ENCODE results near the gene TRAF4. TPM values are rescaled to one million over a fixed set of nuclear protein-coding genes. Genes with fewer than 3 reads are reported as not detected.

The TRAF4 gene
- total RNA-seq, 2 donors from 2014 or later = 108 to 145 TPM

DNA sequence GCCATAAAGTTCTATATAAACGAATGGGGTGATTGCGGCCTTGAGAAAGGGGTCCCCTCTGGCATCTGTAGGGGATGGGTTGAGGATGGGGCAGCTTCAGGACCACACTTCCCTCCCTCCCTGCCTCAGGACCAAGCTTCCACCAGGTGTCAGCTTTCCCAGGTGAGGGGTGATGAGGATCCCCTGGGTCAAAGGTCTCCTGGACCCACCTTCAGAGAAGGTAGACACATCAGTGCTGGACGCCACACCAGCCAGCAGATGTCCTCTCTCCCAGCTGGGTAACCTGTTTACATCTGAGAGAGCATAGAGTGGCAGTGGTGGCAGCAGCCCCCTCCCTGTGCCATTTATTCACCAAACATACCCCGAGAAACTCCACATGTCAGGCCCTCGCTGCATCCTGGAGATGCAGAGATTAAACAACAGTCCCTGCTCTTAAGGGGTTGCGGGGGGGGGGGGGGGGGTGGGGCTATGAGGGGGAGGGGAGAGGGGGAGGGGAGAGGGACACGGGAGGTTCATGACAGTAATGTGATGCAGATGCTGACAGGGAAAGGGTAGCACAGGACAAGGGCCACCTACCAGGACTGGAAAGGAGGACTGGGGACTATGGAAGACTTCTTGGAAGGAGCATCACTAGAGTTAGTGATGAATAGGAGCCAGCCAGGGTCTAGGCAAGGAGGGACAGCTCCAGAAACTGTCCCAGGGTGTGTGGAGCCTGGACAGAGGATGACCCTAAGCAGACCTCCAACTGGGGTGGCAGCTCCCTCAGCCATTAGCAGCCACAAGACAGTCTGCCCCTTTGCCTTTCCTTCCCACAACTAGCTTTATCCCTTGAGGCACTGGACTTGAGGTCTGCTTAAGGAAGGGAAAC is 37.1 kb upstream of the TRAF4 start:
- no peak overlapping the region for H3K27ac Mint-ChIP-seq
- H3K27me3 Mint-ChIP-seq (ENCODE audit: low read depth) = no peaks in the 10 kb centered on the region
- no peaks in the 10 kb centered on the region for H3K9me3 Mint-ChIP-seq
- ATAC-seq (replicated peaks in 1 of 2) (no peak), DNase-seq (no peak)
- H3K4me1 Mint-ChIP-seq (ENCODE audit: low read depth) = peaks cover 10% of the 10 kb centered on the region
- H3K4me3 Mint-ChIP-seq = no peak overlapping the region
- H3K36me3 Mint-ChIP-seq (ENCODE audit: insufficient read depth in 2 of 2) = peaks cover 4 to 19% of the 10 kb centered on the region in 2 donors

DNA sequence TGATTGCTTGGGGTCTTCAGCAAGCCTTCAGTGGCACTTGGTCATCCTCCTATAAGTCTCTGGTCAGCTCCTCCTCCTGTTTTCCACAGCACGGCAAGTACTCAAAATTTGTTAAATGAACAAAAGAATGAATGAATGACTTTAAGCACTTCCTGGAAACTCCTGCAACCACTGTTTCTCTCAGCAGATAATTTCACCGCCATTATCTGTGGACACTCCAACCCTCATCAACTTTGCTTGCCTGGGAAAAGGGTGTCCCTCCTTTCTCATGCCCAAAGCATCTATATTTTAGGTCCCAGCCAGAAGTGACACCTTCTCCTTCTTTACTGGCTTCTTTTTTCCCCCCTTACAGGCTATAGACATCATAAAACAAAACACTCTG is 36.5 kb upstream of the TRAF4 start:
- no peak for DNase-seq
- peaks cover 4 to 16% of the 10 kb centered on the region in 2 donors for H3K36me3 Mint-ChIP-seq (ENCODE audit: insufficient read depth in 2 of 2)
- peaks cover 16% of the 10 kb centered on the region for H3K4me1 Mint-ChIP-seq (ENCODE audit: low read depth)
- H3K27me3 Mint-ChIP-seq (ENCODE audit: low read depth) = no peaks in the 10 kb centered on the region
- ATAC-seq (replicated peaks in 1 of 2) = no peak
- H3K9me3 Mint-ChIP-seq = no peaks in the 10 kb centered on the region
- H3K27ac Mint-ChIP-seq = no peak overlapping the region
- no peak overlapping the region for H3K4me3 Mint-ChIP-seq

DNA sequence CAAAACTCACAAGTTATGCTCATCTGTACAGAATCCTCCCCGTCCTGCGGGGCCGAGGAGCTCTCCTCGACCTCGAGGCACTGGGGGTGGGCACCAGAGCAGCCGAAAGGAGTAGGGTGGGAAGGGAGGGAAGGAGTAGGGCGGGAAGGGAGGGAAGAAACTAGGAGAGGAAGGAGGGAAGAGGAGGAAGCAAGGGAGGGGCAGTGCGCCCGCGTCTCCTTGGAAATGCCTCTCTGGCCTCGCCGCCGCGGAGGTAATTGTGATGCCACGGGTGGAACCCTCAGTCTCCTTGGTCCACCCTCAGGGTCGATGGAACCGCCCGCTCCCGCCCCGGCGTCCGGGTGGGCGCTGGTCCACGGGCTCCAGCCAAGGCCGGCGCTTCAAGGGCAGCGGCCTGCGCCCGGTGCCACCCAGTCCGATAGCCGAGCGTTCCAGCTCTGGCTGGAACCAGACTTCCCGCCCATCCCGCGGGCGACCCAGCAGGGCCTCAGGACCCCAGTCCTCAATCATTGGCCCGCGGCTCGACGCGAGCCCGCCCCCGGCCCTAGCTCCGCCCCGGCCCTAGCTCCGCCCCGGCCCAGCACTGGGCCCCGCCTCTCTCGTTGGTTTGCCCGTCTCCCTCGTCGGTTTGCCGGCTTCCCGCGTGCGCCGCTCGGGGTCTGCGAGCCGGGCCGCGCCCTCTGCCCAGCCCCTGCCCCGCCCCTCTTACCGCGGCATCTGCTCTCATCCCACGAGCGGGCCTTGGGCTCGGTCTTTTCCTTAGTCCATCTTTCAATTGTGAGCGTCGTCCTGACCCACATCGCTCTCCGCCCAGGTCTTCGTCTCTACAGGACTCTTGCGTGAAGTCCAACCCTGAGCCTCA is 32.7 kb upstream of the TRAF4 start:
- peak overlapping the region; percentile 94 to 96 for H3K4me3 Mint-ChIP-seq
- H3K36me3 Mint-ChIP-seq (ENCODE audit: insufficient read depth in 2 of 2) = peaks cover 2% of the 10 kb centered on the region in 2 donors
- ATAC-seq (replicated peaks in 1 of 2) (peak; percentile 91), DNase-seq (peak; percentile 93 to 96)
- peaks cover 23% of the 10 kb centered on the region for H3K4me1 Mint-ChIP-seq (ENCODE audit: low read depth)
- H3K9me3 Mint-ChIP-seq = no peaks in the 10 kb centered on the region
- H3K27ac Mint-ChIP-seq = peak overlapping the region; percentile 91
- H3K27me3 Mint-ChIP-seq (ENCODE audit: low read depth) = no peaks in the 10 kb centered on the region

DNA sequence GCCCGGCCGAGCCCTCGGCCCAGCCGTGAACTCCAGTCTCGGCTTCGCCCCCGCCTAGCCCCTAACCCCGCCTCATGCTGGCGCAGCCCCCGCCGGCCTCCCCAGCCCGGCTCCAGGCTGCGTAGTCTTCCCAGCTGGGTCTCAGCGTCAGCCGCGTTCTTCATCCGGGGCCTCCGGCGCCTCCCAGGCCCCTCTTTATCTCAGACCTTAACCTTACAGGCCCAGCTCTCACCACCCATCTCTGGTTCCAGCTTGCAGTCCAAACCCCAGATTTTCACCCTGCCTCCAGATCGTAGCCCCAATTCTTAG is 32.1 kb upstream of the TRAF4 start, which contains the start of gene PROCA1:
Gene PROCA1, minus strand, starts transcription at position 166 of the 309 bp plus-strand sequence. CDS start 228 bp downstream, outside the sequence.
- peak within 1 kb of the TSS; percentile 94 to 96 for H3K4me3 Mint-ChIP-seq
- ATAC-seq (replicated peaks in 1 of 2) = peak; percentile 34 to 38
- H3K27ac Mint-ChIP-seq = peak within 1 kb of the TSS; percentile 91
- DNase-seq = peak in 1 of 2 donors; percentile 44
- no peaks in the 10 kb centered on the region for H3K27me3 Mint-ChIP-seq (ENCODE audit: low read depth)
- H3K36me3 Mint-ChIP-seq (ENCODE audit: insufficient read depth in 2 of 2) = peaks cover 2% of the 10 kb centered on the region in 2 donors
- H3K4me1 Mint-ChIP-seq (ENCODE audit: low read depth) = peaks cover 23% of the 10 kb centered on the region
- H3K9me3 Mint-ChIP-seq = no peaks in the 10 kb centered on the region

DNA sequence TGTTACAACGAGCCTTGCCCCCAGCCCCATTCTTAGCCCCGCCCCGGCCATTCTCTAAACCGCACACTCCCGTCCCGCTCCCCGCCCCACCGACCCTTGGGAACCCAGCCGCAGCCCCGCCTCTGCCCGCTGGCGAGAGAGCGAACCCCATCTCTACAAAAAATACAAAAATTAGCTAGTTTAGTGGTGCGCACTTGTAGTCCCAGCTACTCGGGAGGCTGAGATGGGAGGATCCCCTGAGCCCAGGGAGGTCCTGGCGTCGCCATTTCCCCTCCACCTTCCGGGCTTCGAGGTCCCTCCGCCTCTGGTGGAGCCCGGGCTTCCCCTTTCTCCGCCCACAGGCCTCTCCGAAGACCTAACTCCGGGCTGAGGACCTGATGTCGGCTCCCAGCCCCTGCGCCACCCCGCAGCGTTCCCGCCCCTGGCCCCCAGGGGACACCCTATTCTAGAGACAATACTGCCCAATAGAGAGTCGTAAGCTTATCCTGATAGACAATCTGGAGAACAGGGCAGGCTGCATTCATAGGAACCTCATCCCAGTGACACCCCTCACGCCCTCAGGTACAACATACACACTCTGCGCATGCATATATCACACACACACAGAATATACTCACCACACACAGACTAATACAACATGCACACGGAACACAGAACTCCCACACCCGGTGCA is 31.6 kb upstream of the TRAF4 start:
- H3K9me3 Mint-ChIP-seq = no peaks in the 10 kb centered on the region

DNA sequence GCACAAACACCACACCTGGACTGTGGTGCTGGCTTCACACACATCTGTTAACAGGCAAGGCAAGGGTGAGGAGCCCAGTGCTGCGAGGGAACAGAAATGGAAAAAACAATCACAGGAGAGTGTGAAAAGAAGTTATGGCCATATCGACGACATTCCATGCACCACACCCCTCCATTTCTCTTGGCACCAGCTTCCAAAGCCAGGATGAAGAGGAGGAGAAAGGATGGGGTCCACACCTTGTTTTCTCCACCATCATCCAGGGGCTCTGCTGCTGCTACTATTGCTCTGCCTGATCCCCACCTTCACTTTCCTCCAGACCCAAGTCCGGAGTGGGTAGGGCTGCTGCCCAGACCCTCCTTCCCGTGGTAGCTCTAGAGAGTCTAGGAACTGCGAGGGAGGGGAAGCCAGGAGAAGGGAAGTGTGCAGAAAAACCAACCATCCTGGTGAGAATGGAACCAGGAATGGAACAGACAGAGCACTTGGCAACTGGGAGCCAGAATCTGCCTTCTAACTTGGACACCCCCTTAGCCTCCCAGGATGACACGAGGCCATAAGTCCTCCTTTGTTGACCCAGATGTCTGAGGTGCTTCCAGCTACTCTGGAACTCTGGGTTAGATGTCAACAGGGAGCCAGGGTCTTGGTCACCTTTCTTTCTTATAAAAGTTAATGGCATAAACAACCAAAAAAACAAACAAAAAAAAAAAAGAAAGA is 31.0 kb upstream of the TRAF4 start:
- Mint-ChIP-seq H3K27me3 (ENCODE audit: low read depth) (no peaks in the 10 kb centered on the region), H3K36me3 (ENCODE audit: insufficient read depth in 2 of 2) (peaks cover 0 to 2% of the 10 kb centered on the region in 2 donors), H3K4me3 (peak overlapping the region; percentile 94 to 96), H3K4me1 (ENCODE audit: low read depth) (peaks cover 24% of the 10 kb centered on the region), H3K27ac (no peak overlapping the region), H3K9me3 (no peaks in the 10 kb centered on the region)
- ATAC-seq (replicated peaks in 1 of 2) (no peak), DNase-seq (no peak)

More for the DNA sequence above, 31.6 kb upstream of the TRAF4 start:
- Mint-ChIP-seq H3K36me3 (ENCODE audit: insufficient read depth in 2 of 2) (peaks cover 2% of the 10 kb centered on the region in 2 donors), H3K27me3 (ENCODE audit: low read depth) (no peaks in the 10 kb centered on the region), H3K4me1 (ENCODE audit: low read depth) (peaks cover 23% of the 10 kb centered on the region), H3K27ac (peak overlapping the region; percentile 91), H3K4me3 (peak overlapping the region; percentile 94 to 96)
- DNase-seq (peak; percentile 75 to 81), ATAC-seq (replicated peaks in 1 of 2) (peak; percentile 44 to 47)

DNA sequence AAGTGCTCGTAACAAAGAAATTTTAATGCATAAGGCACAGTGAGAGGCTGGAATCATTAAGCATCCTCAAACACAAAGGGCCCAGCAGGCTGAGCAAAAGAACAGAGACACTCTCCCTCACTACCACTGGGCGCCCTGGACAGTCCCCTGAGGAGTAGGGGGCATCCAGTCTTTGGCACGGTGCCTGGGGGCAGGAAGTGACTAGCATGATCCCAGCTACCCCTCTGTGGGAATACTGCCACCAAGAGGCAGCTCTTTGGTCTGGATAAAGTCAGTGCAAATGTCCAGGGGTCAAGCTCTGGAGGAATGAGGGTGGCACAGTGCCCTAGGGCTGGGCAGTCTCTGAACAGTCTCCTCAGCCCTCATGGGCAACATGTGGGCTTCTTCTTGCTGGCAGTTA is 29.5 kb upstream of the TRAF4 start:
- Mint-ChIP-seq H3K4me1 (ENCODE audit: low read depth) (peaks cover 36% of the 10 kb centered on the region), H3K27ac (no peak overlapping the region), H3K27me3 (ENCODE audit: low read depth) (peaks cover 6% of the 10 kb centered on the region), H3K36me3 (ENCODE audit: insufficient read depth in 2 of 2) (no peaks in the 10 kb centered on the region), H3K9me3 (no peaks in the 10 kb centered on the region), H3K4me3 (no peak overlapping the region)
- DNase-seq (no peak), ATAC-seq (replicated peaks in 1 of 2) (no peak)

DNA sequence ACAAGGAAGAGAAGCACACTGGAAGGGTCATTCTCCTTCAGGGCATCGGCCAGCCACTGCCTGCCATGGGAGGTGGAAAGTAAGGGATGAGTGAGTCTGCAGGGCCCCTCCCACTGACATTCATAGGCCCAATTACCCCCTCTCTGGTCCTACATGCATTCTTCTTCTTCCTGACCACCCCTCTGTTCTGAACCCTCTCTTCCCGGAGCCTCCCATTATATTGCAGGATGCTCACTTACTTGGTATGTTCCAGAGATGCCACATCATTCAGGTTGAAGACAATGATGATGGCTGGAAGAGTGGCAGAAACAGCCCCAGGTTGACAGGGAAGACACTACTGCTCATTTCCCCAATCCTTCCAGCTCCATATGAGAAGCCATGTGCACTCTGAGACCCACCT is 28.6 kb upstream of the TRAF4 start:
- H3K27me3 Mint-ChIP-seq (ENCODE audit: low read depth) = peaks cover 6% of the 10 kb centered on the region
- peaks cover 4 to 5% of the 10 kb centered on the region in 2 donors for H3K36me3 Mint-ChIP-seq (ENCODE audit: insufficient read depth in 2 of 2)
- H3K4me1 Mint-ChIP-seq (ENCODE audit: low read depth) = peaks cover 39% of the 10 kb centered on the region
- H3K9me3 Mint-ChIP-seq = no peaks in the 10 kb centered on the region
- no peak overlapping the region for H3K4me3 Mint-ChIP-seq
- no peak overlapping the region for H3K27ac Mint-ChIP-seq
- DNase-seq (no peak), ATAC-seq (replicated peaks in 1 of 2) (no peak)

DNA sequence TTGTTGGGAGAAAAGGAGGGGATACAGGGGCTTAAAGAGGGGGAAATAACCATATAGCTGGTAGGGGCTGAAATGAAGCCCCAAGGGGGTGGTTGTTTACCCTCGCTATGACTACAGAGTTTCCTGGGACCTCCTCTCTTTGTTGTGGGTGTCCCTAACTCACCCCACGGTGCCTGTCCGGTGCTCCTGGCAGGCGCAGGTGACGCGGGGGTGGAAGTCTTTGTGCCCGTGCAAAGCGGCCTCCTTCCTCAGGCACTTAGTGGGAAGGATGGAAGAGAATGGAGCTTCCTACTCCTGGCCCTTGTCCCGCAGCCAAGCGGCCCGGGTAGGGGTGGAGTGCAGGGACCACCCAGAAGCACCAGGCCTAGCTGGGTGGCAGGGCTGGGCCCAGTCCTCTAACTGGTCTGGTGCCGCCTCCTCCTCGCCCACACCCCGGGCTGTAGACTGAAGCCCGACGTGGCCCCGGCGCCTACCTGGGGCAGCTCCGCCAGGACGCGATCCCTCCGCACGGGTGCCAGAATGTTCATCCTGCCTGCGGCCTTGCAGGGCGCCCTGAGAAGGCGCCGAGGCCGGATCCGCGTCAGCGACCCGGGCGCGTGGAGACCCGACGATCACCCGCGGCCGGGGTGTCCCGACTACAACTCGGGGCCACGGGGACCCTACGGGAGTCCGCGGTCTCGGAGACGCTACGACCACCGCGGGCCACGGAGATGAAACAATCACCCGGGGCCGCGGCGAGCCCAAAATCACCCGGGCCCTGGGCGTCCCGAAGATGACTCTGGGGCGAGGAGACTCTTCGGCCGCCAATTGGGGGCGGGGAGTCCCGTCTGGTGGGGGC is 26.9 kb upstream of the TRAF4 start:
- ATAC-seq (replicated peaks in 1 of 2) (no peak), DNase-seq (peak in 1 of 2 donors; percentile 22)
- Mint-ChIP-seq H3K9me3 (no peaks in the 10 kb centered on the region), H3K36me3 (ENCODE audit: insufficient read depth in 2 of 2) (peaks cover 12 to 16% of the 10 kb centered on the region in 2 donors), H3K27ac (no peak overlapping the region), H3K4me3 (peak overlapping the region in 1 of 2 donors; percentile 65), H3K4me1 (ENCODE audit: low read depth) (peaks cover 41% of the 10 kb centered on the region), H3K27me3 (ENCODE audit: low read depth) (peaks cover 6% of the 10 kb centered on the region)

DNA sequence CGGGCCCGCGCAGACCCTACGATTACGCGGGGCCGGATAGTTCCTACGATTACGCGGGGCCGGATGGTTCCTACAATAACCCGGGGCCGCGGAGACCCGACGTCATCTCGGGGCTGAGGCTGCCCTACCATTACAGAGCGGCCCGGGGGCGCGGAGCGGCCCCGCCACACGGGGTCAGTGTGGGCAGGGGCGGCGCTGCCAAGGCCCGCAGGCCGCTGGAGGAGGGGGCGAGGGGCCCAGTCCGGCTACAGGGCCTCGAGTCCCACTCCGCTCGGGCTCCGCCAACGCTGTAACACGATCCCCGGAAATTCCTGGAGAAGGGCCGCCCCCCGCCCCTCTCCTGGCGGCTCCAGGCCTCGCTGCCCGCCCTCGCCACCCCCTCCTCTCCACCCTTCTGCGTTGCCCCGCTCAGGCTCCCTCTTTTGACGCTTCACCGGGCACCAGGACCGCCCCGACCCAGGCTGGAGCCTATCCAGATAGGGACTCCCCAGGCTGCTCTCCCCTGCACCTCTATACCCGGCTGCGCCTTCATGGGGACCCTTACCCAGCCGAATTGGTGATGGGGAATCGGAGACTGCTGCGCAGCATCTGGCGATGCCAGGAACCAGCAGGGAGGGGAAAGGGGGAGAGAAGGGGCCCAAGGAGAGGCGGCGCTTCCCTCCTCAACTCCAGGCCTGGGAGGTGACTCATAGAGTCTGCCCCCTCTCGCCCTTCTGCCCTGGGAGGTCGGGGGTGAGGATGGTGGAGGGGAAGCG is 26.1 kb upstream of the TRAF4 start, which contains the start of gene RAB34:
Gene RAB34, minus strand, starts transcription at position 291 of the 755 bp plus-strand sequence. CDS start 602 bp downstream, outside the sequence.
- Mint-ChIP-seq H3K27me3 (ENCODE audit: low read depth) (peaks cover 6% of the 10 kb centered on the region), H3K27ac (no peak within 1 kb of the TSS), H3K9me3 (no peaks in the 10 kb centered on the region), H3K36me3 (ENCODE audit: insufficient read depth in 2 of 2) (peaks cover 12 to 22% of the 10 kb centered on the region in 2 donors), H3K4me1 (ENCODE audit: low read depth) (peaks cover 41% of the 10 kb centered on the region), H3K4me3 (peak within 1 kb of the TSS; percentile 29 to 81)
- ATAC-seq (replicated peaks in 1 of 2) (peak in 1 of 2 donors; percentile 15), DNase-seq (peak; percentile 35 to 55)

DNA sequence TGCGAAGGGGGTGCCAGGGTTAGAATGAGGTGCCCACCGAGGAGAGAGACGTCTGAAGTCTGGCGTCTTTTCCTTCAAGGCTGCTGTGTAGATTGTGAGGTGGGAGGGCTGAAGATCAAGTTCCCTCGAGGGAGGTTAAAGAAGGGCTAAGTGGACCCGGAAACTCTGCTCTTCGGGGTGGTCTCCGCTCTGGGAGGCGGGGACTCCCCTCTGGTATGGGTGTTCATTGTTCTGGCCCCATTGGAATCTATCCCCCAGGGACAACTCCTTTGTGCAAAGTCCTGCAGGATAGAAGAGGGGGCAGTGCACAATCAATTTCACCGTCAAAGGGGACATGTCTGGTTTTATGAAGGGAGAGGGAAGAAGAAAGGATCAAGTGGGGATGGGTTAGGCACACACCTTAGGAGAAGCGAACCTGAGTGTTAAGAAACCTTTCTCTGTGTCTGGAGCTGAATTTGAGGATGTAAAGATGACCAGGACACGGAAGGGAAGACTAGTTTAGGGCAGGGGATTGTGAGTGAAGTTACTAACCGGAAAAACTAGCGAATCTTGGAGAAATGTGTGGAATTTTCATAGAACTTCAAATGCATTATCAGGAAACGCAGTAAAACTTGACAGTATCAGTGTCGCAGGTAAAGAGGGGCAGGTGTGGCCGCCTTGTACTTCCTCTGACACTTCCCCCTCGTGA is 25.3 kb upstream of the TRAF4 start:
- H3K9me3 Mint-ChIP-seq = no peaks in the 10 kb centered on the region

More for the DNA sequence above, 25.3 kb upstream of the TRAF4 start:
- Mint-ChIP-seq H3K4me1 (ENCODE audit: low read depth) (peaks cover 46% of the 10 kb centered on the region), H3K4me3 (peak overlapping the region; percentile 29 to 81), H3K27me3 (ENCODE audit: low read depth) (peaks cover 6% of the 10 kb centered on the region), H3K27ac (no peak overlapping the region), H3K36me3 (ENCODE audit: insufficient read depth in 2 of 2) (peaks cover 12 to 22% of the 10 kb centered on the region in 2 donors)
- no peak for DNase-seq
- ATAC-seq (replicated peaks in 1 of 2) = no peak
